SU-DHL-6 (cell line): Measurements from ENCODE around the gene RNF130.

Experiments used
- H2AFZ ChIP-seq: fragments of 200-600 bp; sonication (generic); 2 replicates; pipeline ENCODE4 v1.6.1; 2014; ENCODE audit warnings: low read depth, mild to moderate bottlenecking, moderate library complexity, mixed read lengths, antibody characterized with exemption, low read length; ENCODE audit not compliant: severe bottlenecking
- H3F3A ChIP-seq: fragments of 200-600 bp; shearing (Covaris generic); 2 replicates; pipeline ENCODE4 v1.6.0; 2016; ENCODE audit warnings: antibody characterized with exemption, mild to moderate bottlenecking; ENCODE audit not compliant: insufficient read depth
- H3K27ac ChIP-seq: fragments of 200-600 bp; sonication (generic); 2 replicates; pipeline ENCODE4 v1.5.1; 2016; ENCODE audit warnings: low read depth, mild to moderate bottlenecking, low read length, moderate library complexity, mixed read lengths
- H3K27me3 ChIP-seq: fragments of 200-600 bp; sonication (generic), shearing (Covaris generic); 2 replicates; pipeline ENCODE4 v1.6.0; 2014; ENCODE audit warnings: mild to moderate bottlenecking, low read length
- H3K36me3 ChIP-seq: fragments of 200-600 bp; sonication (generic); 2 replicates; pipeline ENCODE4 v1.6.1; 2014; ENCODE audit warnings: mild to moderate bottlenecking, low read length, mixed read lengths
- H3K4me2 ChIP-seq: fragments of 300-600, 200-600 bp; shearing (Covaris generic), sonication (generic); 2 replicates; pipeline ENCODE4 v1.6.0; 2014; ENCODE audit warnings: low read length, low read depth, mild to moderate bottlenecking; ENCODE audit not compliant: poor library complexity, severe bottlenecking
- H3K4me3 ChIP-seq: fragments of 200-600 bp; sonication (generic); 2 replicates; pipeline ENCODE4 v1.5.1; 2014; ENCODE audit warnings: antibody characterized with exemption, low read length, mild to moderate bottlenecking, mixed read lengths; ENCODE audit not compliant: insufficient read depth, poor library complexity, severe bottlenecking
- H3K79me2 ChIP-seq: fragments of 200-600 bp; sonication (generic); 2 replicates; pipeline ENCODE4 v1.6.1; 2014; ENCODE audit warnings: mild to moderate bottlenecking, low read length, moderate library complexity; ENCODE audit not compliant: insufficient read depth
- H3K9ac ChIP-seq: fragments of 200-600 bp; sonication (generic); 2 replicates; pipeline ENCODE4 v1.7.0; 2014; ENCODE audit warnings: mild to moderate bottlenecking, low read length
- H3K9me2 ChIP-seq: fragments of 200-600 bp; sonication (generic); replicated peaks from 2 replicates; pipeline ENCODE4 v1.6.1; 2014; ENCODE audit warnings: low read length; ENCODE audit not compliant: insufficient read depth
- H3K9me3 ChIP-seq: fragments of 200-600 bp; sonication (generic); 2 replicates; pipeline ENCODE4 v1.6.1; 2014; ENCODE audit warnings: low read length, mixed read lengths; ENCODE audit not compliant: insufficient read depth
- H4K20me1 ChIP-seq: fragments of 200-600 bp; sonication (generic); 2 replicates; pipeline ENCODE4 v1.6.1; 2014; ENCODE audit warnings: low read depth, mild to moderate bottlenecking, antibody characterized with exemption, low read length, moderate library complexity, mixed read lengths
- CTCF ChIP-seq: fragments of 200-600 bp; sonication (generic); IDR thresholded peaks from one replicate; pipeline ENCODE4 v1.5.1; 2017; ENCODE audit warnings: antibody characterized with exemption, mild to moderate bottlenecking, low read length, moderate library complexity; ENCODE audit not compliant: insufficient read depth, poor library complexity, severe bottlenecking
- EZH2phosphoT487 ChIP-seq: fragments of 200-600 bp; sonication (generic), shearing (Covaris generic); conservative IDR thresholded peaks from 2 replicates; pipeline ENCODE4 v1.6.1; 2018; ENCODE audit warnings: mild to moderate bottlenecking, antibody characterized with exemption, low read length, moderate library complexity, mixed read lengths

The RNF130 gene

GRCh38 chr5:180104168-180104530, 32.6 kb upstream of the RNF130 start:
- H3K36me3 ChIP-seq = no peaks in the 10 kb centered on the region
- H3K4me2 ChIP-seq = no peak overlapping the region
- H3K9me3 ChIP-seq = peaks cover 9% of the 10 kb centered on the region; the same call in 1 of the 2 replicates
- no peak overlapping the region for H3K4me3 ChIP-seq
- H3K9me2 ChIP-seq = no peaks in the 10 kb centered on the region
- no peaks in the 10 kb centered on the region for H4K20me1 ChIP-seq
- no peaks in the 10 kb centered on the region for H3K27me3 ChIP-seq
- H3K79me2 ChIP-seq = no peaks in the 10 kb centered on the region
- no peak overlapping the region for H2AFZ ChIP-seq
- no peak overlapping the region for H3K27ac ChIP-seq
- no peak overlapping the region for H3K9ac ChIP-seq
- H3F3A ChIP-seq = no peaks in the 10 kb centered on the region
- TF ChIP-seq CTCF (no peak), EZH2phosphoT487 (no peak)

- no peaks in the 10 kb centered on the region for H3K27me3 ChIP-seq
- no peak overlapping the region for H3K4me3 ChIP-seq
- H3K9ac ChIP-seq = no peak overlapping the region
- no peak for TF ChIP-seq EZH2phosphoT487
- no peak for TF ChIP-seq CTCF
- H3K9me2 ChIP-seq = no peaks in the 10 kb centered on the region
- H3K4me2 ChIP-seq = no peak overlapping the region
- no peak overlapping the region for H3K27ac ChIP-seq
- H3F3A ChIP-seq = no peaks in the 10 kb centered on the region
- no peak overlapping the region for H2AFZ ChIP-seq
- no peaks in the 10 kb centered on the region for H3K79me2 ChIP-seq
- H3K9me3 ChIP-seq = peaks cover 9% of the 10 kb centered on the region; the same call in 1 of the 2 replicates
- no peaks in the 10 kb centered on the region for H3K36me3 ChIP-seq
- no peaks in the 10 kb centered on the region for H4K20me1 ChIP-seq
Observed at GRCh38 chr5:180103487-180104167, 32.1 kb upstream of the RNF130 start.

DNA sequence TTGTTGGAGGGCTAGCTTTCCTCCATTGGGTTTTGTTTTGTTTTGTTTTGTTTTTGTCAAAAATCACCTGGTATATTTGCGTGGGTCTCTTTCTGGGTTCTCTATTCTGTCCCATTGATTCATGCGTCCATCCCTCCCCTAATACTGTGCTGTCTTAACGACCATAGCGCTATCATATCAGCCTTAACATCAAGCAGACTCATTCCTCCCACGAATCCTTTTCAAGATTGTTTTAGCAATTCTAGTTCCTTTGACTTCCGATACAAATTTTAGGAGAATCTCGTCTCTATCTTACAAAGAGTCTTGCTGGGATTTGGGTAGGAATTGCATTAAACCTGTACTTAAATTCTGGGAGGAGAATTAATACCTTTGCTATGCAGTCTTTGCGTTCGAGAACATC, 31.1 kb upstream of the RNF130 start:
- TF ChIP-seq EZH2phosphoT487 = no peak
- TF ChIP-seq CTCF = no peak
- H4K20me1 ChIP-seq = no peaks in the 10 kb centered on the region
- H3K4me2 ChIP-seq = no peak overlapping the region
- no peak overlapping the region for H2AFZ ChIP-seq
- H3K27me3 ChIP-seq = no peaks in the 10 kb centered on the region
- H3K9ac ChIP-seq = no peak overlapping the region
- H3K4me3 ChIP-seq = no peak overlapping the region
- no peaks in the 10 kb centered on the region for H3K9me2 ChIP-seq
- no peak overlapping the region for H3K27ac ChIP-seq
- no peaks in the 10 kb centered on the region for H3K79me2 ChIP-seq
- peaks cover 9% of the 10 kb centered on the region; the same call in 1 of the 2 replicates for H3K9me3 ChIP-seq
- no peaks in the 10 kb centered on the region for H3K36me3 ChIP-seq
- H3F3A ChIP-seq = no peaks in the 10 kb centered on the region
